ENCODE results near the gene FMN1. TPM values are rescaled to one million over a fixed set of nuclear protein-coding genes. Genes with fewer than 3 reads are reported as not detected.

FMN1 gene
- total and polyA plus RNA-seq, 7 donors, result 3.0 to 19.9 (median 6.7) TPM

DNA sequence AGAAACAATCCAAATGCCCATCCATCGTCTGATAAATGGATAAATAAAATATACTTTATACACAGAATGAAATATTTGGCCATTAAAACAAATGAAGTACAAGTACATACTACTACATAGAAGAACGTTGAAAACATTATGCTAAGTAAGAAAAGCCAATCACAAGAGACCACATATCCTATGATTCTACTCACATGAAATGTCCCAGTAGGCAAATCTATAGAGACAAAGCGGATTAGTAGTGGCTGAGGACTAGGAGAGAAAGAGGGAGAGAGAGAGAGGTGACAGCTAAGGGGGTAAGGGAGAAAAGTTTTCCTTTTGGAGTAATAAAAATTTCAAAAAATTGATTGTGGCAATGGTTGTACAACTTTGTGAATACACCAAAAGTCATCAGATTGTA, 329.7 kb downstream of the FMN1 start:
- no peak for DNase-seq
- Histone ChIP-seq H3K36me3 (no peaks in the 10 kb centered on the region), H3K9me3 (no peaks in the 10 kb centered on the region), H3K27me3 (no peaks in the 10 kb centered on the region), H3K4me3 (no peak overlapping the region), H3K27ac (no peak overlapping the region), H3K4me1 (peaks cover 0 to 42% (median 14%) of the 10 kb centered on the region in 4 donors)
- intact Hi-C loops (cut with DNase I), result no loop called here
- WGBS, 2 donors, result 86 to 87% methylated on average over 3 of the region's 3 CpGs
- TF ChIP-seq POLR2AphosphoS5 (IDR thresholded peaks at IDR 0.05) (no peak), EP300 (IDR thresholded peaks at IDR 0.05) (no peak), POLR2A (IDR thresholded peaks at IDR 0.05) (no peak)
- TF ChIP-seq, protein P1, sequence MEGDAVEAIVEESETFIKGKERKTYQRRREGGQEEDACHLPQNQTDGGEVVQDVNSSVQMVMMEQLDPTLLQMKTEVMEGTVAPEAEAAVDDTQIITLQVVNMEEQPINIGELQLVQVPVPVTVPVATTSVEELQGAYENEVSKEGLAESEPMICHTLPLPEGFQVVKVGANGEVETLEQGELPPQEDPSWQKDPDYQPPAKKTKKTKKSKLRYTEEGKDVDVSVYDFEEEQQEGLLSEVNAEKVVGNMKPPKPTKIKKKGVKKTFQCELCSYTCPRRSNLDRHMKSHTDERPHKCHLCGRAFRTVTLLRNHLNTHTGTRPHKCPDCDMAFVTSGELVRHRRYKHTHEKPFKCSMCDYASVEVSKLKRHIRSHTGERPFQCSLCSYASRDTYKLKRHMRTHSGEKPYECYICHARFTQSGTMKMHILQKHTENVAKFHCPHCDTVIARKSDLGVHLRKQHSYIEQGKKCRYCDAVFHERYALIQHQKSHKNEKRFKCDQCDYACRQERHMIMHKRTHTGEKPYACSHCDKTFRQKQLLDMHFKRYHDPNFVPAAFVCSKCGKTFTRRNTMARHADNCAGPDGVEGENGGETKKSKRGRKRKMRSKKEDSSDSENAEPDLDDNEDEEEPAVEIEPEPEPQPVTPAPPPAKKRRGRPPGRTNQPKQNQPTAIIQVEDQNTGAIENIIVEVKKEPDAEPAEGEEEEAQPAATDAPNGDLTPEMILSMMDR (IDR thresholded peaks at IDR 0.05), result no peak

DNA sequence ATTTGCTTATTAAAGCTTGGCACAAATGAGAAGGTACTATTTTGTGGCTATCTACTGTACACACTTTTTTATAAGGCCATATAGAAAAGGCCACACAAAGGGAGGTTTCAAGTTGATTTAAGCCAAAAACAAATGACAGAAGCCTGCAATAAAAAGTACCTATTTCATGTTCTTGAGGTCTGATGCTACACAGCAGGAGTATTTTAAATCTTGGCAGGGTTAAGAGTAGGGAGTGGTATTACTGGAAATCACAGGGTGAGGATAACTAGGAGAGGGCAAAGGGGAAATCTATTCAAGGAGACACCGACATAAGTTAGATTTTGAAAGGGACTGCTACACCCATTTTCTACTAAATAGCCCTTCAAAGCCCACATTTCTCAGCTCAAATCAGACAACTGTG, 330.5 kb downstream of the FMN1 start:
- TF ChIP-seq, protein P1 (IDR thresholded peaks at IDR 0.05), result no peak
- TF ChIP-seq EP300 (IDR thresholded peaks at IDR 0.05) (no peak), POLR2AphosphoS5 (IDR thresholded peaks at IDR 0.05) (no peak), POLR2A (IDR thresholded peaks at IDR 0.05) (no peak)

DNA sequence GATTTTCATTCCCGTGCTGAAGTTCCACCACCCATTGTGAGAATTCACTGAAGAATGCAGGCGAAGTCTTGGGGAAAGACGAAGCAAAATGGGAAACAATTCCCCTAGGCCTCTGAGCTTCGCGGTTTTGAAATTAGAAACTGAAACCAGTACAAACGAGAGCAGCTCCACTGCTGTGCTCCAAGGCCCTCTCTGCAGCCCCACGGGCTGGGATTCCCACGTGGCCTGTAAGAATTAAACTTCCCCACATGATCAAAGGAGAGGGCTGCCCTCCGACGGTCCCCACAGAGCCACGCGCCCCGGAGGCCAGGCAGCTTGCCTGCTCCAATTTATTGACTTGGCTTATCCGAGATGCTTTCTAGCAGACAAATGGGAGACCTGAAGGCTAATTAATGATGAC, 332.8 kb downstream of the FMN1 start:
- Histone ChIP-seq H3K4me1 (peaks cover 0 to 49% (median 16%) of the 10 kb centered on the region in 4 donors), H3K9me3 (no peaks in the 10 kb centered on the region), H3K36me3 (no peaks in the 10 kb centered on the region), H3K4me3 (peak overlapping the region in 3 of 4 donors; percentile 6 to 22 (median 11)), H3K27ac (peak overlapping the region in 3 of 4 donors; percentile 51 to 63 (median 53)), H3K27me3 (no peaks in the 10 kb centered on the region)
- 47 to 80% methylated on average over 14 of the region's 14 CpGs for WGBS, 2 donors
- no peak for DNase-seq
- intact Hi-C loops (cut with DNase I), result no loop called here
- TF ChIP-seq POLR2AphosphoS5 (IDR thresholded peaks at IDR 0.05) (no peak), POLR2A (IDR thresholded peaks at IDR 0.05) (no peak), EP300 (IDR thresholded peaks at IDR 0.05) (no peak)
- TF ChIP-seq, protein P1 (IDR thresholded peaks at IDR 0.05), result no peak

More for the DNA sequence above, 330.5 kb downstream of the FMN1 start:
- DNase-seq, result no peak
- no peak overlapping the region for H3K4me3 ChIP-seq
- no peaks in the 10 kb centered on the region for H3K27me3 ChIP-seq
- WGBS, 2 donors, result 44 to 85% methylated on average over 1 of the region's 1 CpG
- no peaks in the 10 kb centered on the region for H3K9me3 ChIP-seq
- H3K36me3 ChIP-seq, result no peaks in the 10 kb centered on the region
- H3K4me1 ChIP-seq, result peaks cover 0 to 39% (median 12%) of the 10 kb centered on the region in 4 donors
- no peak overlapping the region for H3K27ac ChIP-seq
- intact Hi-C loops (cut with DNase I), result no loop called here

DNA sequence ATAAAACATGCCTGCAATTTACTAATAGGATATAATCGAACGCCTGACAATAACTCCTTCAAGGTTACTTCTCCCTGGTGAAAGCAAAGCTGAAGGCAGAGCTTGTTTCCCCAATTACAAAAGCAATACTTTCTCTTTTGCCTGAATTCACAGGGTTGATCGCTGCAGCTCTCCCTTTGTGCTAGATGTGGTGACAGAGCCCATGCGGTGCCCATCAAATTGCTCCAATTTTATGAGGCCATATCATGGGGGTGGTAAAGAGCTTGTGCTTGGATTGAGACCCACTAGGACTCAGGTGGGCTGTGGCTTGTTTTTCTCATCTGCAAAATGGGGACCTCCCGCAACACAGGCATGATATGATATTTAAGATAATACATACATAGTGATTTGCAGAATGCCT, 333.3 kb downstream of the FMN1 start:
- peak overlapping the region in 3 of 4 donors; percentile 51 to 63 (median 53) for H3K27ac ChIP-seq
- DNase-seq, result no peak
- H3K27me3 ChIP-seq, result no peaks in the 10 kb centered on the region
- peaks cover 0 to 49% (median 18%) of the 10 kb centered on the region in 4 donors for H3K4me1 ChIP-seq
- H3K36me3 ChIP-seq, result no peaks in the 10 kb centered on the region
- H3K9me3 ChIP-seq, result no peaks in the 10 kb centered on the region
- WGBS, 2 donors, result 94 to 97% methylated on average over 5 of the region's 5 CpGs
- peak overlapping the region in 1 of 4 donors; percentile 22 for H3K4me3 ChIP-seq
- TF ChIP-seq EP300 (IDR thresholded peaks at IDR 0.05), result no peak
- TF ChIP-seq, protein P1 (IDR thresholded peaks at IDR 0.05), result no peak
- TF ChIP-seq POLR2AphosphoS5 (IDR thresholded peaks at IDR 0.05), result no peak
- no peak for TF ChIP-seq POLR2A (IDR thresholded peaks at IDR 0.05)
- intact Hi-C loops (cut with DNase I), result no loop called here

DNA sequence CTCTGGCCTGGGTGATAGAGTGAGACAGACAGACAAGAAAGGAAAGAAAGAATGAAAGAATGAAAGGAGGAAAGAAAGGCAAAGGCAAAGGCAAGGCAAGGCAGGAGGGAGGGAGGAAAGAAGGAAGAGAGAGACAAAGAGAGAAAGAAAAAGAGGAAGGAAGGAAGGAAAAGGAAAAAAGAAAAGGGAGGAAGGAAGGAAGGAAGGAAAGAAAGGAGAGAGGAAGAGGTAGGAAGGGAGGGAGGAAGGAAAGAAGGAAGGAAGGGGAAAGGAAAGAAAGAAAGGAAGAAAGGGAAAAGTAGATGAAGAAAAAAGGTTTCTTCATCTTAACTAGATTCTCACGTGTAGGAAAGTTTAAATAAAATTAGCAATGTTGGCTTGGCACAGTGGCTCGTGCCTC, 334.5 kb downstream of the FMN1 start:
- Histone ChIP-seq H3K36me3 (no peaks in the 10 kb centered on the region), H3K27ac (no peak overlapping the region), H3K4me3 (no peak overlapping the region), H3K27me3 (no peaks in the 10 kb centered on the region), H3K4me1 (peaks cover 0 to 54% (median 25%) of the 10 kb centered on the region in 4 donors), H3K9me3 (no peaks in the 10 kb centered on the region)
- WGBS, 2 donors, result 93 to 95% methylated on average over 2 of the region's 2 CpGs
- intact Hi-C loops (cut with DNase I), result no loop called here
- no peak for DNase-seq
- TF ChIP-seq EP300 (IDR thresholded peaks at IDR 0.05), result no peak
- TF ChIP-seq POLR2A (IDR thresholded peaks at IDR 0.05), result no peak
- TF ChIP-seq POLR2AphosphoS5 (IDR thresholded peaks at IDR 0.05), result no peak
- TF ChIP-seq, protein P1 (IDR thresholded peaks at IDR 0.05), result no peak
